H9 (cell line): ENCODE data around the gene HLF. TPM values are rescaled to one million over a fixed set of nuclear protein-coding genes. Genes with fewer than 3 reads are reported as not detected.

ENCODE experiments used
- DNase-seq: peaks from one replicate; pipeline ENCODE4 v3.0.0-alpha.2; 2017
- H2AFZ ChIP-seq: one replicate; pipeline ENCODE4 v1.6.1; 2013; ENCODE audit warnings: mild to moderate bottlenecking, low read length, control low read depth, moderate library complexity
- H2AK5ac ChIP-seq: 2 replicates; pipeline ENCODE4 v1.6.1; 2013; ENCODE audit warnings: low read length, control low read depth, mixed read lengths; ENCODE audit not compliant: insufficient read length
- H2BK120ac ChIP-seq: one replicate; pipeline ENCODE4 v1.6.1; 2013; ENCODE audit warnings: low read depth, mild to moderate bottlenecking, low read length, control low read depth, inconsistent platforms; ENCODE audit not compliant: poor library complexity, severe bottlenecking
- H2BK12ac ChIP-seq: 2 replicates; pipeline ENCODE4 v1.6.1; 2013; ENCODE audit warnings: low read length, control low read depth, mixed read lengths, low read depth; ENCODE audit not compliant: insufficient read length
- H2BK15ac ChIP-seq: 2 replicates; pipeline ENCODE4 v1.6.1; 2013; ENCODE audit warnings: low read depth, low read length, control low read depth
- H2BK20ac ChIP-seq: one replicate; pipeline ENCODE4 v1.6.1; 2013; ENCODE audit warnings: low read depth, mild to moderate bottlenecking, low read length, control low read depth, inconsistent platforms; ENCODE audit not compliant: poor library complexity, severe bottlenecking
- H2BK5ac ChIP-seq: 2 replicates; pipeline ENCODE4 v1.6.1; 2013; ENCODE audit warnings: low read length, control low read depth, mixed read lengths; ENCODE audit not compliant: insufficient read length
- H3K14ac ChIP-seq: 2 replicates; pipeline ENCODE4 v1.6.1; 2013; ENCODE audit warnings: low read length, control low read depth; ENCODE audit not compliant: insufficient read depth
- H3K18ac ChIP-seq: 2 replicates; pipeline ENCODE4 v1.6.1; 2013; ENCODE audit warnings: low read depth, mild to moderate bottlenecking, mixed read lengths, low read length, control low read depth; ENCODE audit not compliant: insufficient read length
- H3K23ac ChIP-seq: 2 replicates; pipeline ENCODE4 v1.6.1; 2013; ENCODE audit warnings: low read length, control low read depth, mixed read lengths, low read depth; ENCODE audit not compliant: insufficient read length
- H3K23me2 ChIP-seq: 2 replicates; pipeline ENCODE4 v1.6.1; 2013; ENCODE audit warnings: low read depth, mild to moderate bottlenecking, mixed read lengths, low read length, control low read depth; ENCODE audit not compliant: insufficient read length, poor library complexity, severe bottlenecking
- H3K27ac ChIP-seq: 2 replicates; pipeline ENCODE4 v1.5.1; 2013; ENCODE audit warnings: low read length, control low read depth, mixed read lengths, low read depth; ENCODE audit not compliant: insufficient read length
- H3K27me3 ChIP-seq: 2 replicates; pipeline ENCODE4 v1.6.1; 2013; ENCODE audit warnings: low read length, control low read depth, inconsistent platforms; ENCODE audit not compliant: insufficient read depth
- H3K4ac ChIP-seq: 2 replicates; pipeline ENCODE4 v1.6.1; 2013; ENCODE audit warnings: low read depth, mild to moderate bottlenecking, control low read depth, inconsistent platforms, low read length, moderate library complexity
- H3K4me1 ChIP-seq: 2 replicates; pipeline ENCODE4 v1.6.1; 2013; ENCODE audit warnings: low read length, control low read depth, inconsistent platforms; ENCODE audit not compliant: insufficient read depth
- H3K4me2 ChIP-seq: 2 replicates; pipeline ENCODE4 v1.6.1; 2013; ENCODE audit warnings: low read length, control low read depth, mixed read lengths; ENCODE audit not compliant: insufficient read length, insufficient read depth
- H3K56ac ChIP-seq: 2 replicates; pipeline ENCODE4 v1.6.1; 2013; ENCODE audit warnings: low read depth, mild to moderate bottlenecking, mixed read lengths, low read length, control low read depth; ENCODE audit not compliant: insufficient read length
- H3K79me1 ChIP-seq: 2 replicates; pipeline ENCODE4 v1.6.1; 2013; ENCODE audit warnings: low read depth, mild to moderate bottlenecking, moderate library complexity, low read length, control low read depth, inconsistent platforms; ENCODE audit not compliant: insufficient read depth, poor library complexity, severe bottlenecking
- H3K79me2 ChIP-seq: 2 replicates; pipeline ENCODE4 v1.6.1; 2013; ENCODE audit warnings: low read length, control low read depth, inconsistent platforms; ENCODE audit not compliant: insufficient read depth
- H3K9ac ChIP-seq: 2 replicates; pipeline ENCODE4 v1.6.1; 2013; ENCODE audit warnings: low read length, control low read depth, mixed read lengths; ENCODE audit not compliant: insufficient read length; ENCODE audit errors: extremely low read depth
- H3K9me3 ChIP-seq: one replicate; pipeline ENCODE4 v1.6.1; 2013; ENCODE audit warnings: low read depth, low read length, inconsistent platforms; ENCODE audit not compliant: control insufficient read depth
- H3T11ph ChIP-seq: one replicate; pipeline ENCODE4 v1.6.1; 2013; ENCODE audit warnings: mild to moderate bottlenecking, low read length, control low read depth, inconsistent platforms
- H4K20me1 ChIP-seq: one replicate; pipeline ENCODE4 v1.6.1; 2013; ENCODE audit not compliant: control insufficient read depth, insufficient read length, insufficient read depth
- H4K5ac ChIP-seq: 2 replicates; pipeline ENCODE4 v1.6.1; 2013; ENCODE audit warnings: low read depth, mild to moderate bottlenecking, mixed read lengths, low read length, control low read depth; ENCODE audit not compliant: insufficient read length
- H4K8ac ChIP-seq: replicated peaks from 2 replicates; pipeline ENCODE4 v1.6.1; 2013; ENCODE audit warnings: low read length, control low read depth, mixed read lengths, low read depth; ENCODE audit not compliant: insufficient read length
- H4K91ac ChIP-seq: 2 replicates; pipeline ENCODE4 v1.6.1; 2013; ENCODE audit warnings: low read depth, mild to moderate bottlenecking, moderate library complexity, mixed read lengths, low read length, control low read depth; ENCODE audit not compliant: insufficient read length
- H3K27ac Mint-ChIP-seq, 3 experiments: 2 replicates in 2 of 3; 3 replicates in 1 of 3; pipeline ENCODE4 v1.8.0; 2020 to 2021; ENCODE audit warnings: mixed read lengths in 3 of 3, mild to moderate bottlenecking in 1 of 3, moderate library complexity in 1 of 3
- H3K27me3 Mint-ChIP-seq: 2 replicates; pipeline ENCODE4 v1.8.0; 2021; ENCODE audit warnings: low read depth, mild to moderate bottlenecking, moderate library complexity, mixed read lengths
- H3K36me3 Mint-ChIP-seq, 3 experiments: 2 replicates in 2 of 3; 3 replicates in 1 of 3; pipeline ENCODE4 v1.8.0; 2020 to 2021; ENCODE audit warnings: low read depth in 3 of 3, mixed read lengths in 3 of 3; ENCODE audit not compliant: insufficient read depth in 1 of 3
- H3K4me1 Mint-ChIP-seq, 2 experiments: 2 replicates each; pipeline ENCODE4 v1.8.0; 2020; ENCODE audit warnings: mixed read lengths in 2 of 2
- H3K4me3 Mint-ChIP-seq, 2 experiments: 2 replicates in 1 of 2; 3 replicates in 1 of 2; pipeline ENCODE4 v1.8.0; 2020 to 2021; ENCODE audit warnings: mild to moderate bottlenecking in 2 of 2, mixed read lengths in 2 of 2, moderate library complexity in 1 of 2
- H3K9me3 Mint-ChIP-seq, 2 experiments: 2 replicates in 1 of 2; 3 replicates in 1 of 2; pipeline ENCODE4 v1.8.0; 2020; ENCODE audit warnings: mild to moderate bottlenecking in 2 of 2, mixed read lengths in 2 of 2, moderate library complexity in 1 of 2
- WGBS: extraction: QIAGEN DNeasy Blood & Tissue Kit; methylation state at CpG from one replicate; pipeline ENCODE4 v1.1.7; 2013; ENCODE audit warnings: missing lambda C conversion rate, low lambda C conversion rate, mixed read lengths; ENCODE audit not compliant: insufficient read length; ENCODE audit errors: extremely low coverage; 5-methylcytosine and 5-hydroxymethylcytosine counted together
- total RNA-seq: library from RNA; stranded (reverse); gene quantifications from 2 replicates; pipeline ENCODE4 v1.2.1, GENCODE V29; 2021
- TF ChIP-seq, protein P1 (sequence below): fragments of 200-600 bp; sonication (generic); conservative IDR thresholded peaks from 3 replicates; pipeline ENCODE4 v1.8.0; 2021; ENCODE audit warnings: antibody characterized with exemption, mild to moderate bottlenecking

HLF gene
- total RNA-seq, 1 experiment from 2014 or later = 0.17 TPM

DNA sequence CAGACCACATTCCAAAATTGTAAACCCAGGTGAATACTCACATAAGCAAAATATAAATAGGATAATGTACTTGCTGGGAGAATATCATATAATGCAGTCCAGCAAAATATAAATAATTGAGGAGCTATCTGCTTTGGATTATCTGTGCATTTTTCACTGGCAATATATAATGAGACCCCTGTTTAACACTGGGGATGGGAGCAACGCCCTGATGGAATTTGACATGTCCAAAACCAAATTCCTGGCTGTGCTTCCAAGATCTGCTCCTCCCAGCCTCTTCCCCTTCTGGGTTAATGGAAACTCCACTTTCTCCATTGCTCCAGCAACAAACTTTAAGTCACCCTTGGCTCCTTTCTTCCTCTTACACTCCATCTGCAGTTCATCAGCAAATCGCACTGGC is 35.5 kb upstream of the HLF start:
- Histone ChIP-seq H3T11ph (no peak overlapping the region), H4K20me1 (no peaks in the 10 kb centered on the region), H3K23ac (no peak overlapping the region), H2BK120ac (no peak overlapping the region), H3K4me2 (no peak overlapping the region), H3K79me2 (no peaks in the 10 kb centered on the region), H2BK15ac (no peak overlapping the region), H3K4ac (no peak overlapping the region), H2BK12ac (no peak overlapping the region), H2AK5ac (no peak overlapping the region), H3K23me2 (no peaks in the 10 kb centered on the region), H4K91ac (no peak overlapping the region), H2BK5ac (no peak overlapping the region), H4K5ac (no peak overlapping the region), H3K79me1 (no peaks in the 10 kb centered on the region), H3K18ac (no peak overlapping the region), H3K9me3 (no peaks in the 10 kb centered on the region), H3K9ac (no peak overlapping the region), H3K27me3 (no peaks in the 10 kb centered on the region; the same call in 1 of the 2 replicates), H4K8ac (no peak overlapping the region), H3K56ac (no peak overlapping the region), H2AFZ (no peak overlapping the region), H3K27ac (no peak overlapping the region), H2BK20ac (no peak overlapping the region), H3K14ac (no peak overlapping the region), H3K4me1 (no peaks in the 10 kb centered on the region)
- no CpG with 5 or more reads among the region's 2 CpGs for WGBS
- DNase-seq = no peak
- Mint-ChIP-seq H3K9me3 (peaks cover 0 to 2% of the 10 kb centered on the region in 2 experiments; a peak in 1 of 5 replicates), H3K4me3 (no peak overlapping the region), H3K27ac (no peak overlapping the region), H3K36me3 (no peaks in the 10 kb centered on the region), H3K27me3 (peaks cover 19% of the 10 kb centered on the region), H3K4me1 (no peaks in the 10 kb centered on the region)
- TF ChIP-seq, protein P1, sequence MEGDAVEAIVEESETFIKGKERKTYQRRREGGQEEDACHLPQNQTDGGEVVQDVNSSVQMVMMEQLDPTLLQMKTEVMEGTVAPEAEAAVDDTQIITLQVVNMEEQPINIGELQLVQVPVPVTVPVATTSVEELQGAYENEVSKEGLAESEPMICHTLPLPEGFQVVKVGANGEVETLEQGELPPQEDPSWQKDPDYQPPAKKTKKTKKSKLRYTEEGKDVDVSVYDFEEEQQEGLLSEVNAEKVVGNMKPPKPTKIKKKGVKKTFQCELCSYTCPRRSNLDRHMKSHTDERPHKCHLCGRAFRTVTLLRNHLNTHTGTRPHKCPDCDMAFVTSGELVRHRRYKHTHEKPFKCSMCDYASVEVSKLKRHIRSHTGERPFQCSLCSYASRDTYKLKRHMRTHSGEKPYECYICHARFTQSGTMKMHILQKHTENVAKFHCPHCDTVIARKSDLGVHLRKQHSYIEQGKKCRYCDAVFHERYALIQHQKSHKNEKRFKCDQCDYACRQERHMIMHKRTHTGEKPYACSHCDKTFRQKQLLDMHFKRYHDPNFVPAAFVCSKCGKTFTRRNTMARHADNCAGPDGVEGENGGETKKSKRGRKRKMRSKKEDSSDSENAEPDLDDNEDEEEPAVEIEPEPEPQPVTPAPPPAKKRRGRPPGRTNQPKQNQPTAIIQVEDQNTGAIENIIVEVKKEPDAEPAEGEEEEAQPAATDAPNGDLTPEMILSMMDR = no peak
